IMR-90 (cell line): ENCODE results near the gene TUBG2. TPM values are rescaled to one million over a fixed set of nuclear protein-coding genes. Genes with fewer than 3 reads are reported as not detected.

Experiments used
- ATAC-seq: fragments of 200-7000 bp; cut with Tn5 transposase; 2 replicates; pipeline ENCODE4 v1.9.1; 2020; ENCODE audit warnings: low read depth, mild to moderate bottlenecking, moderate library complexity
- BruUV-seq: library from RNA; stranded (reverse); fragments of 400-500 nt; replicated peaks from 2 replicates; lab custom pipeline; 2021; lab: Mats Ljungman, UMichigan
- CTCF ChIA-PET: fragments of 300-600 bp; formaldehyde crosslinking; extraction: SDS; loops from one replicate; lab custom pipeline; 2021; ENCODE audit warnings: antibody characterized with exemption; lab: Yijun Ruan, JAX
- POLR2A ChIA-PET: fragments of 300-600 bp; sonication (Branson Sonifier 250); formaldehyde crosslinking; loops from one replicate; lab custom pipeline; 2022; ENCODE audit warnings: antibody characterized with exemption; ENCODE audit not compliant: unreplicated experiment; lab: Charles Lee
- DNase-seq: peaks from one replicate; pipeline ENCODE4 v3.0.0; 2013
- H2AFZ ChIP-seq: replicated peaks from 2 replicates; pipeline ENCODE3; 2013; ENCODE audit warnings: low read length, mild to moderate bottlenecking; ENCODE audit not compliant: poor library complexity
- H2AK5ac ChIP-seq: 2 replicates; pipeline ENCODE4 v1.6.1; 2013; ENCODE audit warnings: low read depth, low read length, inconsistent platforms
- H2AK9ac ChIP-seq: replicated peaks from 2 replicates; pipeline ENCODE3; 2013; ENCODE audit warnings: mild to moderate bottlenecking, low read depth, low read length, moderate library complexity; ENCODE audit not compliant: poor library complexity
- H2BK120ac ChIP-seq: 2 replicates; pipeline ENCODE4 v1.6.1; 2013; ENCODE audit warnings: low read depth, low read length, inconsistent platforms
- H2BK15ac ChIP-seq: 3 replicates; pipeline ENCODE4 v1.6.1; 2013; ENCODE audit warnings: low read depth, low read length, inconsistent platforms
- H2BK20ac ChIP-seq: 2 replicates; pipeline ENCODE4 v1.6.1; 2013; ENCODE audit warnings: low read depth, mild to moderate bottlenecking, inconsistent platforms, low read length, moderate library complexity
- H2BK5ac ChIP-seq: 2 replicates; pipeline ENCODE4 v1.6.1; 2013; ENCODE audit warnings: mild to moderate bottlenecking, low read depth, low read length, inconsistent platforms; ENCODE audit not compliant: poor library complexity, severe bottlenecking
- H3K14ac ChIP-seq: replicated peaks from 2 replicates; pipeline ENCODE4 v1.6.1; 2013; ENCODE audit warnings: low read depth, low read length, inconsistent platforms
- H3K18ac ChIP-seq: 2 replicates; pipeline ENCODE4 v1.6.1; 2013; ENCODE audit warnings: low read depth, low read length, control low read depth
- H3K23ac ChIP-seq: 2 replicates; pipeline ENCODE4 v1.6.1; 2013; ENCODE audit warnings: low read depth, low read length, inconsistent platforms
- H3K27ac ChIP-seq: 2 replicates; pipeline ENCODE4 v1.5.1; 2013; ENCODE audit warnings: mild to moderate bottlenecking, control low read depth, low read length; ENCODE audit not compliant: insufficient read depth
- H3K27me3 ChIP-seq: 2 replicates; pipeline ENCODE4 v1.6.1; 2013; ENCODE audit warnings: low read length; ENCODE audit not compliant: control insufficient read depth, insufficient read depth
- H3K36me3 ChIP-seq: 2 replicates; pipeline ENCODE4 v1.6.1; 2013; ENCODE audit warnings: low read length, mixed read lengths; ENCODE audit not compliant: control insufficient read depth, insufficient read depth
- H3K4ac ChIP-seq: 2 replicates; pipeline ENCODE4 v1.6.1; 2013; ENCODE audit warnings: low read depth, low read length, inconsistent platforms
- H3K4me1 ChIP-seq: 2 replicates; pipeline ENCODE4 v1.6.1; 2013; ENCODE audit warnings: low read length, mixed read lengths; ENCODE audit not compliant: control insufficient read depth, insufficient read depth
- H3K4me2 ChIP-seq: 2 replicates; pipeline ENCODE4 v1.6.1; 2013; ENCODE audit warnings: low read depth, mild to moderate bottlenecking, control low read depth, low read length, moderate library complexity
- H3K4me3 ChIP-seq: 2 replicates; pipeline ENCODE4 v1.5.1; 2013; ENCODE audit warnings: low read depth, mild to moderate bottlenecking, control low read depth, low read length, moderate library complexity; ENCODE audit not compliant: insufficient read depth
- H3K56ac ChIP-seq: 2 replicates; pipeline ENCODE4 v1.6.1; 2013; ENCODE audit warnings: low read length, inconsistent platforms; ENCODE audit not compliant: insufficient read depth; ENCODE audit errors: extremely low read depth
- H3K79me1 ChIP-seq, 2 experiments: 2 replicates each; pipeline ENCODE4 v1.6.1; 2013; ENCODE audit warnings: low read length in 2 of 2, inconsistent platforms in 1 of 2, low read depth in 1 of 2
- H3K9ac ChIP-seq: 2 replicates; pipeline ENCODE4 v1.6.1; 2013; ENCODE audit warnings: low read depth, low read length, control low read depth
- H3K9me1 ChIP-seq: 2 replicates; pipeline ENCODE4 v1.6.1; 2013; ENCODE audit warnings: low read length, inconsistent platforms; ENCODE audit not compliant: insufficient read depth
- H3K9me3 ChIP-seq: 2 replicates; pipeline ENCODE4 v1.6.1; 2013; ENCODE audit warnings: low read length; ENCODE audit not compliant: control insufficient read depth, insufficient read depth
- H4K20me1 ChIP-seq: 2 replicates; pipeline ENCODE4 v1.6.1; 2013; ENCODE audit warnings: low read length, inconsistent platforms; ENCODE audit not compliant: insufficient read depth
- H4K5ac ChIP-seq: 2 replicates; pipeline ENCODE4 v1.6.1; 2013; ENCODE audit warnings: mild to moderate bottlenecking, low read depth, low read length, control low read depth
- H4K8ac ChIP-seq, 2 experiments: 2 replicates each; pipeline ENCODE4 v1.6.1; 2013; ENCODE audit warnings: low read depth in 2 of 2, low read length in 2 of 2, control low read depth in 1 of 2, inconsistent platforms in 1 of 2
- H4K91ac ChIP-seq: 2 replicates; pipeline ENCODE4 v1.6.1; 2013; ENCODE audit warnings: low read depth, low read length, inconsistent platforms; ENCODE audit not compliant: insufficient read depth
- BHLHE40 ChIP-seq: fragments of 150-350 bp; IDR thresholded peaks from 2 replicates; pipeline ENCODE4 v1.6.1; 2016; ENCODE audit warnings: mild to moderate bottlenecking, low read depth, low read length
- CEBPB ChIP-seq: IDR thresholded peaks from 2 replicates; pipeline ENCODE4 v1.6.1; 2012; ENCODE audit warnings: low read depth, low read length, improper control_type of control experiment
- CHD1 ChIP-seq: IDR thresholded peaks from 2 replicates; pipeline ENCODE4 v1.6.1; 2012; ENCODE audit warnings: low read depth, low read length, improper control_type of control experiment
- FOS ChIP-seq: fragments of 150-350 bp; IDR thresholded peaks from 2 replicates; pipeline ENCODE4 v1.6.1; 2016; ENCODE audit warnings: low read depth, low read length
- MAZ ChIP-seq: IDR thresholded peaks from 2 replicates; pipeline ENCODE4 v1.6.1; 2012; ENCODE audit warnings: low read depth, mild to moderate bottlenecking, low read length, improper control_type of control experiment, moderate library complexity, borderline replicate concordance
- MXI1 ChIP-seq: IDR thresholded peaks from 2 replicates; pipeline ENCODE4 v1.6.1; 2012; ENCODE audit warnings: low read depth, mild to moderate bottlenecking, low read length, moderate library complexity, borderline replicate concordance
- NFE2L2 ChIP-seq: fragments of 150-350 bp; IDR thresholded peaks from 2 replicates; pipeline ENCODE4 v1.6.1; 2016; ENCODE audit warnings: low read depth, mild to moderate bottlenecking, low read length
- POLR2A ChIP-seq: IDR thresholded peaks from 2 replicates; pipeline ENCODE4 v1.6.1; 2012; ENCODE audit warnings: mild to moderate bottlenecking, low read depth, low read length
- RAD21 ChIP-seq: IDR thresholded peaks from 2 replicates; pipeline ENCODE4 v1.6.1; 2012; ENCODE audit warnings: low read length, improper control_type of control experiment
- RCOR1 ChIP-seq: IDR thresholded peaks from 2 replicates; pipeline ENCODE4 v1.6.1; 2012; ENCODE audit warnings: mild to moderate bottlenecking, low read length, improper control_type of control experiment; ENCODE audit not compliant: insufficient replicate concordance
- RFX5 ChIP-seq: IDR thresholded peaks from 2 replicates; pipeline ENCODE4 v1.8.0; 2012; ENCODE audit warnings: low read depth, mild to moderate bottlenecking, low read length, moderate library complexity
- SMC3 ChIP-seq: fragments of 150-350 bp; IDR thresholded peaks from 2 replicates; pipeline ENCODE4 v1.6.1; 2016; ENCODE audit warnings: low read depth, mild to moderate bottlenecking, antibody characterized with exemption, low read length, moderate library complexity
- WGBS, 2 experiments: methylation state at CpG; one replicate each; pipeline versions ENCODE4 v1.1.5 to v1.1.7; 2013; ENCODE audit warnings: missing lambda C conversion rate in 2 of 2; ENCODE audit not compliant: insufficient read length in 1 of 2; ENCODE audit errors: extremely low coverage in 2 of 2; 5-methylcytosine and 5-hydroxymethylcytosine counted together
- dilution Hi-C: fragments of 300-500 bp; cut with HindIII; formaldehyde crosslinking; loops from one replicate; pipeline ENCODE4 v1.14.3; 2018; ENCODE audit warnings: low sequenced_read_pairs; ENCODE audit not compliant: unreplicated experiment
- in situ Hi-C: fragments of 300-500 bp; cut with MboI; formaldehyde crosslinking; loops from 3 replicates; pipeline ENCODE4 v1.14.3; 2019; ENCODE audit warnings: low sequenced_read_pairs, inconsistent platforms, mixed read lengths
- intact Hi-C: fragments of 100-400 bp; cut with micrococcal nuclease; formaldehyde crosslinking; loops from 2 replicates; pipeline ENCODE4 v1.10.0; 2022
- polyA plus RNA-seq, 3 experiments: library from polyadenylated mRNA; depleted of rRNA; stranded (reverse); fragments of >200 nt; gene quantifications; 2 replicates each; pipeline ENCODE4 v1.2.3, GENCODE V29; 2012; ENCODE audit warnings: low replicate concordance in 1 of 3
- total RNA-seq: library from RNA; depleted of rRNA; stranded (reverse); fragments of >200 nt; gene quantifications from 2 replicates; pipeline ENCODE4 v1.2.3, GENCODE V29; 2012
- TF ChIP-seq, protein P1 (sequence below): conservative IDR thresholded peaks from 2 replicates; pipeline ENCODE4 v1.5.1; 2012; ENCODE audit warnings: mild to moderate bottlenecking, low read depth, low read length, improper control_type of control experiment
- TF ChIP-seq, protein P2 (sequence below): fragments of 150-350 bp; IDR thresholded peaks from 2 replicates; pipeline ENCODE4 v1.6.1; 2017; ENCODE audit warnings: mild to moderate bottlenecking, antibody characterized with exemption, low read length, low read depth

The TUBG2 gene
- total and polyA plus RNA-seq, 2 of the 4 experiments (the other 2 are of a cell fraction): 3.6 to 24.6 TPM

DNA sequence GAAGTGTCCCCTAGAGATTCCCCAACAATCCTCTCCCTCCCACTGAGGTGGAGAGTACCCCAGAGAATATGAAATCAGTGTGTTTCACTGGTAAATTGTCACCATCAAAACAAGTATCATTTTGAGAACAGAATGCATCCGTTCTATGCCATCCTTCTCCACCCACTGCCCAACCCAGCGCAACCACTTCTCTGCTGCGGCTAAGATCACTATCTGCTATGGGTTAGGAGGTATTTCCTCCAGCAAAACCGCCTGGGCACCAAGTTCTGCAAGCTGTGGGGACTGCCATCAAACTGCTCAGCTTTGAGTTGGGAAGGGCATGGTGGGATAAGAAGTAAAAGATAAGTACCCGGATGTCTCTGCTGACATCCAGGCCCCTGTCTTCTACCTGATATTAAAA, 47.6 kb downstream of the TUBG2 start:
- Histone ChIP-seq H2AK9ac (no peak overlapping the region), H3K4me3 (no peak overlapping the region), H3K36me3 (peaks cover 71% of the 10 kb centered on the region), H3K9ac (no peak overlapping the region), H3K79me1 (no peaks in the 10 kb centered on the region), H3K27ac (no peak overlapping the region), H2AFZ (no peak overlapping the region), H4K20me1 (no peaks in the 10 kb centered on the region), H3K4me2 (no peak overlapping the region), H3K56ac (no peak overlapping the region), H2BK15ac (no peak overlapping the region), H3K23ac (no peak overlapping the region), H3K4ac (no peak overlapping the region), H2BK20ac (no peak overlapping the region), H2AK5ac (no peak overlapping the region), H4K91ac (no peak overlapping the region), H4K8ac (no peak overlapping the region), H3K9me3 (no peaks in the 10 kb centered on the region), H3K27me3 (no peaks in the 10 kb centered on the region), H3K18ac (no peak overlapping the region), H2BK120ac (no peak overlapping the region), H4K5ac (no peak overlapping the region), H2BK5ac (no peak overlapping the region), H3K4me1 (no peaks in the 10 kb centered on the region), H3K14ac (no peak overlapping the region), H3K9me1 (no peaks in the 10 kb centered on the region)
- CTCF ChIA-PET: no interaction called here
- ATAC-seq (no peak), DNase-seq (no peak)
- WGBS, 2 experiments: no CpG with 5 or more reads among the region's 5 CpGs
- TF ChIP-seq CEBPB (no peak), FOS (no peak), NFE2L2 (no peak), MAZ (no peak), RCOR1 (no peak), RFX5 (no peak), POLR2A (no peak), MXI1 (no peak), SMC3 (no peak), BHLHE40 (no peak), CHD1 (no peak), RAD21 (no peak)
- TF ChIP-seq, protein P1, sequence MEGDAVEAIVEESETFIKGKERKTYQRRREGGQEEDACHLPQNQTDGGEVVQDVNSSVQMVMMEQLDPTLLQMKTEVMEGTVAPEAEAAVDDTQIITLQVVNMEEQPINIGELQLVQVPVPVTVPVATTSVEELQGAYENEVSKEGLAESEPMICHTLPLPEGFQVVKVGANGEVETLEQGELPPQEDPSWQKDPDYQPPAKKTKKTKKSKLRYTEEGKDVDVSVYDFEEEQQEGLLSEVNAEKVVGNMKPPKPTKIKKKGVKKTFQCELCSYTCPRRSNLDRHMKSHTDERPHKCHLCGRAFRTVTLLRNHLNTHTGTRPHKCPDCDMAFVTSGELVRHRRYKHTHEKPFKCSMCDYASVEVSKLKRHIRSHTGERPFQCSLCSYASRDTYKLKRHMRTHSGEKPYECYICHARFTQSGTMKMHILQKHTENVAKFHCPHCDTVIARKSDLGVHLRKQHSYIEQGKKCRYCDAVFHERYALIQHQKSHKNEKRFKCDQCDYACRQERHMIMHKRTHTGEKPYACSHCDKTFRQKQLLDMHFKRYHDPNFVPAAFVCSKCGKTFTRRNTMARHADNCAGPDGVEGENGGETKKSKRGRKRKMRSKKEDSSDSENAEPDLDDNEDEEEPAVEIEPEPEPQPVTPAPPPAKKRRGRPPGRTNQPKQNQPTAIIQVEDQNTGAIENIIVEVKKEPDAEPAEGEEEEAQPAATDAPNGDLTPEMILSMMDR: no peak
- TF ChIP-seq, protein P2, sequence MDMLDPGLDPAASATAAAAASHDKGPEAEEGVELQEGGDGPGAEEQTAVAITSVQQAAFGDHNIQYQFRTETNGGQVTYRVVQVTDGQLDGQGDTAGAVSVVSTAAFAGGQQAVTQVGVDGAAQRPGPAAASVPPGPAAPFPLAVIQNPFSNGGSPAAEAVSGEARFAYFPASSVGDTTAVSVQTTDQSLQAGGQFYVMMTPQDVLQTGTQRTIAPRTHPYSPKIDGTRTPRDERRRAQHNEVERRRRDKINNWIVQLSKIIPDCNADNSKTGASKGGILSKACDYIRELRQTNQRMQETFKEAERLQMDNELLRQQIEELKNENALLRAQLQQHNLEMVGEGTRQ: no peak
- POLR2A ChIA-PET: no interaction called here
- in situ Hi-C loops: no loop called here
- dilution Hi-C loops: no loop called here
- intact Hi-C loops: no loop called here
- BruUV-seq: no TSS peak
